ENCODE data around the gene CNTNAP2.
"Not testable (repeated sequence)": the region's sequence is repeated elsewhere in the genome, so short reads cannot be mapped to it uniquely, and the experiment has no call there.

CNTNAP2 gene

GRCh38 chr7:148325208-148325607 lies 2208.6 kb downstream of the CNTNAP2 start:
- no peaks in the 10 kb centered on the region for H3K27me3 ChIP-seq (ENCODE audit: control insufficient read depth, insufficient read depth, low read length, poor library complexity, severe bottlenecking)
- no peaks in the 10 kb centered on the region for H3K36me3 ChIP-seq (ENCODE audit: control insufficient read depth, insufficient read depth, low read length)
- no peak overlapping the region for H3K4me3 ChIP-seq (ENCODE audit: insufficient read depth, low read depth, low read length)
- H3K9me3 ChIP-seq (ENCODE audit: control insufficient read depth, low read length) = no peaks in the 10 kb centered on the region
- no peaks in the 10 kb centered on the region for H3K4me1 ChIP-seq (ENCODE audit: control insufficient read depth, insufficient read depth, low read length)
- no peak overlapping the region for H3K27ac ChIP-seq (ENCODE audit: insufficient read depth, low read depth, low read length, poor library complexity, severe bottlenecking)
- WGBS, 2 experiments = 63 to 90% methylated on average over 2 of the region's 3 CpGs

GRCh38 chr7:148327379-148327778 lies 2210.8 kb downstream of the CNTNAP2 start:
- H3K4me1 ChIP-seq (ENCODE audit: control insufficient read depth, insufficient read depth, low read length) = no peaks in the 10 kb centered on the region
- no peaks in the 10 kb centered on the region for H3K9me3 ChIP-seq (ENCODE audit: control insufficient read depth, low read length)
- no peaks in the 10 kb centered on the region for H3K36me3 ChIP-seq (ENCODE audit: control insufficient read depth, insufficient read depth, low read length)
- no peak overlapping the region for H3K27ac ChIP-seq (ENCODE audit: insufficient read depth, low read depth, low read length, poor library complexity, severe bottlenecking)
- H3K27me3 ChIP-seq (ENCODE audit: control insufficient read depth, insufficient read depth, low read length, poor library complexity, severe bottlenecking) = no peaks in the 10 kb centered on the region
- H3K4me3 ChIP-seq (ENCODE audit: insufficient read depth, low read depth, low read length) = no peak overlapping the region
- 100% methylated on average over 1 of the region's 1 CpG for WGBS, 2 experiments

- WGBS, 2 experiments = 88 to 90% methylated on average over 5 of the region's 5 CpGs
- H3K27me3 ChIP-seq (ENCODE audit: control insufficient read depth, insufficient read depth, low read length, poor library complexity, severe bottlenecking) = no peaks in the 10 kb centered on the region
- no peaks in the 10 kb centered on the region for H3K4me1 ChIP-seq (ENCODE audit: control insufficient read depth, insufficient read depth, low read length)
- H3K27ac ChIP-seq (ENCODE audit: insufficient read depth, low read depth, low read length, poor library complexity, severe bottlenecking) = no peak overlapping the region
- no peaks in the 10 kb centered on the region for H3K36me3 ChIP-seq (ENCODE audit: control insufficient read depth, insufficient read depth, low read length)
- H3K9me3 ChIP-seq (ENCODE audit: control insufficient read depth, low read length) = no peaks in the 10 kb centered on the region
- no peak overlapping the region for H3K4me3 ChIP-seq (ENCODE audit: insufficient read depth, low read depth, low read length)
Measured at GRCh38 chr7:148328906-148329305, 2212.3 kb downstream of the CNTNAP2 start.

GRCh38 chr7:148330124-148330818 lies 2213.7 kb downstream of the CNTNAP2 start:
- no peaks in the 10 kb centered on the region for H3K27me3 ChIP-seq (ENCODE audit: control insufficient read depth, insufficient read depth, low read length, poor library complexity, severe bottlenecking)
- WGBS, 2 experiments = 86 to 88% methylated on average over 15 of the region's 15 CpGs
- no peaks in the 10 kb centered on the region for H3K9me3 ChIP-seq (ENCODE audit: control insufficient read depth, low read length)
- peaks cover 12% of the 10 kb centered on the region for H3K4me1 ChIP-seq (ENCODE audit: control insufficient read depth, insufficient read depth, low read length)
- H3K36me3 ChIP-seq (ENCODE audit: control insufficient read depth, insufficient read depth, low read length) = no peaks in the 10 kb centered on the region
- H3K4me3 ChIP-seq (ENCODE audit: insufficient read depth, low read depth, low read length) = no peak overlapping the region
- H3K27ac ChIP-seq (ENCODE audit: insufficient read depth, low read depth, low read length, poor library complexity, severe bottlenecking) = no peak overlapping the region

- H3K27ac ChIP-seq (ENCODE audit: insufficient read depth, low read depth, low read length, poor library complexity, severe bottlenecking) = no peak overlapping the region
- 88 to 89% methylated on average over 9 of the region's 9 CpGs for WGBS, 2 experiments
- H3K9me3 ChIP-seq (ENCODE audit: control insufficient read depth, low read length) = no peaks in the 10 kb centered on the region
- peaks cover 16% of the 10 kb centered on the region for H3K4me1 ChIP-seq (ENCODE audit: control insufficient read depth, insufficient read depth, low read length)
- no peaks in the 10 kb centered on the region for H3K27me3 ChIP-seq (ENCODE audit: control insufficient read depth, insufficient read depth, low read length, poor library complexity, severe bottlenecking)
- H3K36me3 ChIP-seq (ENCODE audit: control insufficient read depth, insufficient read depth, low read length) = no peaks in the 10 kb centered on the region
- no peak overlapping the region for H3K4me3 ChIP-seq (ENCODE audit: insufficient read depth, low read depth, low read length)
Measured at GRCh38 chr7:148330822-148331221, 2214.2 kb downstream of the CNTNAP2 start.

- not testable (repeated sequence) for H3K36me3 ChIP-seq (ENCODE audit: control insufficient read depth, insufficient read depth, low read length); H3K9me3 ChIP-seq (ENCODE audit: control insufficient read depth, low read length); H3K4me3 ChIP-seq (ENCODE audit: insufficient read depth, low read depth, low read length); H3K27me3 ChIP-seq (ENCODE audit: control insufficient read depth, insufficient read depth, low read length, poor library complexity, severe bottlenecking); H3K27ac ChIP-seq (ENCODE audit: insufficient read depth, low read depth, low read length, poor library complexity, severe bottlenecking)
- H3K4me1 ChIP-seq (ENCODE audit: control insufficient read depth, insufficient read depth, low read length) = peaks cover 20% of the 10 kb centered on the region
- WGBS, 2 experiments = 83 to 84% methylated on average over 8 to 11 of the region's 11 CpGs
Measured at GRCh38 chr7:148331456-148331855, 2214.9 kb downstream of the CNTNAP2 start.

GRCh38 chr7:148332191-148333186 lies 2215.9 kb downstream of the CNTNAP2 start:
- 92 to 99% methylated on average over 5 to 8 of the region's 8 CpGs for WGBS, 2 experiments
- H3K36me3 ChIP-seq (ENCODE audit: control insufficient read depth, insufficient read depth, low read length) = no peaks in the 10 kb centered on the region
- no peaks in the 10 kb centered on the region for H3K9me3 ChIP-seq (ENCODE audit: control insufficient read depth, low read length)
- peaks cover 25% of the 10 kb centered on the region for H3K4me1 ChIP-seq (ENCODE audit: control insufficient read depth, insufficient read depth, low read length)
- no peak overlapping the region for H3K4me3 ChIP-seq (ENCODE audit: insufficient read depth, low read depth, low read length)
- H3K27ac ChIP-seq (ENCODE audit: insufficient read depth, low read depth, low read length, poor library complexity, severe bottlenecking) = no peak overlapping the region
- no peaks in the 10 kb centered on the region for H3K27me3 ChIP-seq (ENCODE audit: control insufficient read depth, insufficient read depth, low read length, poor library complexity, severe bottlenecking)

GRCh38 chr7:148334441-148334956 lies 2217.9 kb downstream of the CNTNAP2 start:
- Histone ChIP-seq H3K4me1 (ENCODE audit: control insufficient read depth, insufficient read depth, low read length) (peaks cover 34% of the 10 kb centered on the region), H3K4me3 (ENCODE audit: insufficient read depth, low read depth, low read length) (no peak overlapping the region), H3K27ac (ENCODE audit: insufficient read depth, low read depth, low read length, poor library complexity, severe bottlenecking) (peak overlapping the region; percentile 91), H3K27me3 (ENCODE audit: control insufficient read depth, insufficient read depth, low read length, poor library complexity, severe bottlenecking) (no peaks in the 10 kb centered on the region), H3K9me3 (ENCODE audit: control insufficient read depth, low read length) (no peaks in the 10 kb centered on the region), H3K36me3 (ENCODE audit: control insufficient read depth, insufficient read depth, low read length) (no peaks in the 10 kb centered on the region)
- WGBS, 2 experiments = 73 to 79% methylated on average over 1 of the region's 1 CpG

- 6 to 8% methylated on average over 6 of the region's 6 CpGs for WGBS, 2 experiments
- no peaks in the 10 kb centered on the region for H3K9me3 ChIP-seq (ENCODE audit: control insufficient read depth, low read length)
- peak overlapping the region; percentile 91 for H3K27ac ChIP-seq (ENCODE audit: insufficient read depth, low read depth, low read length, poor library complexity, severe bottlenecking)
- no peak overlapping the region for H3K4me3 ChIP-seq (ENCODE audit: insufficient read depth, low read depth, low read length)
- no peaks in the 10 kb centered on the region for H3K27me3 ChIP-seq (ENCODE audit: control insufficient read depth, insufficient read depth, low read length, poor library complexity, severe bottlenecking)
- peaks cover 34% of the 10 kb centered on the region for H3K4me1 ChIP-seq (ENCODE audit: control insufficient read depth, insufficient read depth, low read length)
- H3K36me3 ChIP-seq (ENCODE audit: control insufficient read depth, insufficient read depth, low read length) = no peaks in the 10 kb centered on the region
Measured at GRCh38 chr7:148334959-148335577, 2218.5 kb downstream of the CNTNAP2 start.

GRCh38 chr7:148335790-148336189 lies 2219.2 kb downstream of the CNTNAP2 start:
- H3K36me3 ChIP-seq (ENCODE audit: control insufficient read depth, insufficient read depth, low read length) = no peaks in the 10 kb centered on the region
- 18 to 33% methylated on average over 1 of the region's 1 CpG for WGBS, 2 experiments
- H3K4me3 ChIP-seq (ENCODE audit: insufficient read depth, low read depth, low read length) = no peak overlapping the region
- H3K4me1 ChIP-seq (ENCODE audit: control insufficient read depth, insufficient read depth, low read length) = peaks cover 34% of the 10 kb centered on the region
- no peaks in the 10 kb centered on the region for H3K9me3 ChIP-seq (ENCODE audit: control insufficient read depth, low read length)
- H3K27me3 ChIP-seq (ENCODE audit: control insufficient read depth, insufficient read depth, low read length, poor library complexity, severe bottlenecking) = no peaks in the 10 kb centered on the region
- peak overlapping the region; percentile 91 for H3K27ac ChIP-seq (ENCODE audit: insufficient read depth, low read depth, low read length, poor library complexity, severe bottlenecking)

All from ectodermal cell (in vitro differentiated cells).